ENCODE results near the gene RNF175.
"Not testable (repeated sequence)": the region's sequence is repeated elsewhere in the genome, so short reads cannot be mapped to it uniquely, and the experiment has no call there.

RNF175 gene

GRCh38 chr4:153676984-153677383 lies 82.8 kb downstream of the RNF175 start:
- H3K27ac ChIP-seq: no peak overlapping the region
- TF ChIP-seq ZFX (IDR thresholded peaks at IDR 0.05) (no peak), CTCF (conservative IDR thresholded peaks at IDR 0.05) (no peak)

GRCh38 chr4:153676486-153676885 lies 83.3 kb downstream of the RNF175 start:
- TF ChIP-seq ZFX (IDR thresholded peaks at IDR 0.05) (no peak), CTCF (conservative IDR thresholded peaks at IDR 0.05) (no peak)
- no peak overlapping the region for H3K27ac ChIP-seq

- TF ChIP-seq CTCF (conservative IDR thresholded peaks at IDR 0.05) (no peak), ZFX (IDR thresholded peaks at IDR 0.05) (no peak)
- H3K27ac ChIP-seq: no peak overlapping the region
These were observed 90.0 kb downstream of the RNF175 start for GRCh38 chr4:153669838-153670237.

GRCh38 chr4:153668647-153669046 lies 91.2 kb downstream of the RNF175 start:
- TF ChIP-seq CTCF (conservative IDR thresholded peaks at IDR 0.05): no peak
- no peak for TF ChIP-seq ZFX (IDR thresholded peaks at IDR 0.05)
- no peak overlapping the region for H3K27ac ChIP-seq

GRCh38 chr4:153666505-153666904 lies 93.3 kb downstream of the RNF175 start:
- H3K27ac ChIP-seq: not testable (repeated sequence)

- TF ChIP-seq CTCF (conservative IDR thresholded peaks at IDR 0.05): no peak
- TF ChIP-seq ZFX (IDR thresholded peaks at IDR 0.05): no peak
- H3K27ac ChIP-seq: no peak overlapping the region
These were observed 96.2 kb downstream of the RNF175 start for GRCh38 chr4:153663667-153664066.

GRCh38 chr4:153661908-153662307 lies 97.9 kb downstream of the RNF175 start:
- H3K27ac ChIP-seq: no peak overlapping the region
- TF ChIP-seq CTCF (conservative IDR thresholded peaks at IDR 0.05) (no peak), ZFX (IDR thresholded peaks at IDR 0.05) (no peak)

- H3K27ac ChIP-seq: no peak overlapping the region
- no peak for TF ChIP-seq ZFX (IDR thresholded peaks at IDR 0.05)
- no peak for TF ChIP-seq CTCF (conservative IDR thresholded peaks at IDR 0.05)
These were observed 98.5 kb downstream of the RNF175 start for GRCh38 chr4:153661215-153661822.

Data from C4-2B (cell line).